HAP-1 (cell line): Measurements from ENCODE around the gene CLRN2.
"Not testable (repeated sequence)": the region's sequence is repeated elsewhere in the genome, so short reads cannot be mapped to it uniquely, and the experiment has no call there.

Experiments used
- DNase-seq, 2 experiments: peaks; one replicate each; pipeline ENCODE4 v3.0.0-alpha.2; 2016 to 2020; ENCODE audit warnings: low spot score in 2 of 2
- H3K27me3 ChIP-seq: fragments of 250-450 bp; sonication (Bioruptor Pico); 2 replicates; pipeline ENCODE4 v1.5.1; 2020; ENCODE audit warnings: low read depth, mild to moderate bottlenecking, moderate library complexity
- H3K36me3 ChIP-seq: fragments of 250-450 bp; sonication (Bioruptor Pico); replicated peaks from 2 replicates; pipeline ENCODE4 v1.5.1; 2020; ENCODE audit warnings: mild to moderate bottlenecking
- H3K4me1 ChIP-seq: fragments of 250-450 bp; sonication (Bioruptor Pico); 2 replicates; pipeline ENCODE4 v1.5.1; 2020; ENCODE audit warnings: mild to moderate bottlenecking
- H3K4me3 ChIP-seq: fragments of 250-450 bp; sonication (Bioruptor Pico); 2 replicates; pipeline ENCODE4 v1.5.1; 2020; ENCODE audit warnings: mild to moderate bottlenecking, moderate library complexity
- H3K9me3 ChIP-seq: fragments of 250-450 bp; sonication (Bioruptor Pico); 2 replicates; pipeline ENCODE4 v1.5.1; 2020; ENCODE audit warnings: mild to moderate bottlenecking, moderate library complexity
- in situ Hi-C: fragments of 300-500 bp; cut with MboI; formaldehyde crosslinking; loops from 3 replicates; pipeline ENCODE4 v1.14.3; 2020; ENCODE audit warnings: low sequenced_read_pairs, inconsistent platforms, mixed read lengths

Gene CLRN2

GRCh38 chr4:17561195-17561909 is 46.4 kb downstream of the CLRN2 start:
- Histone ChIP-seq H3K27me3 (no peaks in the 10 kb centered on the region), H3K4me3 (no peak overlapping the region), H3K9me3 (no peaks in the 10 kb centered on the region), H3K4me1 (no peaks in the 10 kb centered on the region), H3K36me3 (no peaks in the 10 kb centered on the region)
- DNase-seq: no peak
- in situ Hi-C loops: no loop called here

DNA sequence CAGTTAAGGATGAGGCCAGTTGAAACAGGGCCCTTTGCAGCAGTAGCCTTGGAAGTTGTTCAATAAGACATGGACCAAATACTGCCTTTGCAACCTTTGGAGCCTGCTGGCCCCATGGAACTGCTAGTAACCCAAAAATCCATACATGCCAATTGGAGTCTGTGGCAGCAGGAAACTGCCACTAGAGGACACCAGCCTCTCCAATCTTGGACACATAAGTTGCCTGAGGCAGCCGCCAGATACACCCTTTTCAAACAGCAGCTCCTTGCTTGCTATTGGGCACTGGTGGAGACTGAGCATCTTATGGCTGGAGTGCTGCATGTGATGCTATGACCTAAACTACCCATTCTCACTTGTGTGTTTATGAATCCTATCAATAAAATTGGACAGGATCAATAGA is 47.2 kb downstream of the CLRN2 start:
- H3K9me3 ChIP-seq: no peaks in the 10 kb centered on the region
- H3K27me3 ChIP-seq: no peaks in the 10 kb centered on the region
- in situ Hi-C loops: no loop called here
- H3K4me3 ChIP-seq: no peak overlapping the region
- peak in 1 of 2 experiments; percentile 25 for DNase-seq
- no peaks in the 10 kb centered on the region for H3K36me3 ChIP-seq
- H3K4me1 ChIP-seq: no peaks in the 10 kb centered on the region; the same call in 1 of the 2 replicates

DNA sequence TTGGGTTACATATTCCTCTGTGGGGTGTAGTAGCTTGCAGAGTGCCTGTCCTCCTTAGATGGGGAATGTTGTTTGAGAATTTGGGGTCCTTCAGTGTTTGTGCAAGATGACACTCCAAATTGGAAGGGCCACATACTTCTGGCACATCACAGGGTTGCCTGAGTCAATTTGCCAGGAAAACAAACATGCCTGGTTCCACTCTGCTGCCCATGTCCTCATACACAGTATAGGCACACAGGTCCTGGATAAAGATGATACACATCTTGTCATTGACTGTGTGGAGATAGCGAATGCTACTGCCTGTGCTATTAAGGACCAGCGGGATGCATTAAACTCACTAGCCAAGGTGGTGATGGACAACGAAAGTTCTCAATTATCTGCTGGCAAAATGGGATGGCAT is 50.9 kb downstream of the CLRN2 start:
- DNase-seq: no peak
- in situ Hi-C loops: no loop called here
- Histone ChIP-seq H3K36me3 (no peaks in the 10 kb centered on the region), H3K9me3 (no peaks in the 10 kb centered on the region), H3K4me3 (no peak overlapping the region), H3K4me1 (no peaks in the 10 kb centered on the region; the same call in 1 of the 2 replicates), H3K27me3 (no peaks in the 10 kb centered on the region)

DNA sequence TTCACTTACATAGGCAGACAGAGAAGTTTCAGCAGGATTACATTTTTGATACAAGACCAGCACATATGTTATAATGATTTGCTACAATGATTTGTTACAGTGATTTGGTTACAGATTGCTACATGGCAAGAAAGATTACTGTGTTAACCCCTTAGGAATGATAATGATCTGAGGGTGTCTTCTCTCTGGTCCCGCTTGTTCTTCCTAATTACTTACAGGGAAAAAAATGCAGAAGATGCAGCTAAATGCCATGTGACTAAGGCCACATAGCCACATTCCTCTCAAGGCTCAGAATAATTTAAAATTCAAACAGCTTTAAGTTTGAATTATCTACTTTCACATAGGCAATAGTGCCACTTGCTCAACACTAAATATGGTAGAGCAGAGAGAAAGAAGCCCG is 52.3 kb downstream of the CLRN2 start:
- Histone ChIP-seq H3K4me3 (no peak overlapping the region), H3K4me1 (no peaks in the 10 kb centered on the region; the same call in 1 of the 2 replicates), H3K9me3 (no peaks in the 10 kb centered on the region), H3K27me3 (no peaks in the 10 kb centered on the region), H3K36me3 (no peaks in the 10 kb centered on the region)
- no peak for DNase-seq
- in situ Hi-C loops: no loop called here

DNA sequence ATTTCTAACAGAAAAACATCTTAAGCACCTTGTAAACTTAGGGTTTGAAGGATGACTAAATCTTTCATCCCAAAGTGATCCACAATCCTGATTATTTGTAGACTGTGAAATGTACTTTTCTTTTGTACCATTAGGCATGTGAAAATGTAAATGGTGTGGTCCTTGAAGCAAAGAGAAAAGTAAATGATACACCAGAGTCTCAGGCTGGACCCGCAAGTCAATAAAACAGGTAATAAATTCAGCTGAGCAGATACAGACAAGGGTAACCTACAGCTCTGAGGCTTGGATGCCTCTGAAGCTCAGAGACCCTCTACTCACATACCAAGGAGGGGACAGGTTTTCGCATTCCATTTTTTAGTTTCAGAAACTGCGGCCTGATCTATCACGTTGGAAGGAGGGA is 59.2 kb downstream of the CLRN2 start:
- DNase-seq: no peak
- in situ Hi-C loops: no loop called here
- Histone ChIP-seq H3K9me3 (0 out of 2 replicates have a peak, but pooled peaks cover 6% of the 10 kb centered on the region), H3K4me1 (peaks cover 12% of the 10 kb centered on the region), H3K4me3 (no peak overlapping the region), H3K36me3 (no peaks in the 10 kb centered on the region), H3K27me3 (no peaks in the 10 kb centered on the region)

- DNase-seq: not testable (repeated sequence)
Measured at GRCh38 chr4:17575177-17575576, 60.2 kb downstream of the CLRN2 start.

More at GRCh38 chr4:17575177-17575576, 60.2 kb downstream of the CLRN2 start:
- H3K36me3 ChIP-seq, H3K27me3 ChIP-seq, H3K4me3 ChIP-seq, H3K9me3 ChIP-seq: not testable (repeated sequence)
- in situ Hi-C loops: loop anchor here (25.0 kb wide), 1 partner anchor 237 kb away; the partner anchor contains the start of genes DCAF16 and NCAPG
- H3K4me1 ChIP-seq: peaks cover 13% of the 10 kb centered on the region
